ENCODE measurements around the gene TAS2R40.

GRCh38 chr7:143250199-143250598 lies 28.4 kb downstream of the TAS2R40 start:
- no peak for TF ChIP-seq POLR2A (IDR thresholded peaks at IDR 0.05)
- TF ChIP-seq, protein P1, sequence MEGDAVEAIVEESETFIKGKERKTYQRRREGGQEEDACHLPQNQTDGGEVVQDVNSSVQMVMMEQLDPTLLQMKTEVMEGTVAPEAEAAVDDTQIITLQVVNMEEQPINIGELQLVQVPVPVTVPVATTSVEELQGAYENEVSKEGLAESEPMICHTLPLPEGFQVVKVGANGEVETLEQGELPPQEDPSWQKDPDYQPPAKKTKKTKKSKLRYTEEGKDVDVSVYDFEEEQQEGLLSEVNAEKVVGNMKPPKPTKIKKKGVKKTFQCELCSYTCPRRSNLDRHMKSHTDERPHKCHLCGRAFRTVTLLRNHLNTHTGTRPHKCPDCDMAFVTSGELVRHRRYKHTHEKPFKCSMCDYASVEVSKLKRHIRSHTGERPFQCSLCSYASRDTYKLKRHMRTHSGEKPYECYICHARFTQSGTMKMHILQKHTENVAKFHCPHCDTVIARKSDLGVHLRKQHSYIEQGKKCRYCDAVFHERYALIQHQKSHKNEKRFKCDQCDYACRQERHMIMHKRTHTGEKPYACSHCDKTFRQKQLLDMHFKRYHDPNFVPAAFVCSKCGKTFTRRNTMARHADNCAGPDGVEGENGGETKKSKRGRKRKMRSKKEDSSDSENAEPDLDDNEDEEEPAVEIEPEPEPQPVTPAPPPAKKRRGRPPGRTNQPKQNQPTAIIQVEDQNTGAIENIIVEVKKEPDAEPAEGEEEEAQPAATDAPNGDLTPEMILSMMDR (IDR thresholded peaks at IDR 0.05) = no peak
- no peak for TF ChIP-seq EP300 (IDR thresholded peaks at IDR 0.05)
- no peak for TF ChIP-seq POLR2AphosphoS5 (IDR thresholded peaks at IDR 0.05)

Data from upper lobe of left lung (tissue), 4 donors.